Peyer's patch (tissue), 4 donors: ENCODE measurements around the gene CPED1.

Source experiments
- POLR2A ChIP-seq, 2 donors: fragments of 450-650 bp; IDR thresholded peaks; one replicate each; pipeline ENCODE4 v1.5.1; 2017; ENCODE audit warnings: antibody characterized with exemption in 2 of 2, mild to moderate bottlenecking in 2 of 2, moderate library complexity in 2 of 2
- TF ChIP-seq, protein P1 (sequence below), 6 experiments: fragments of 450-650 bp in 4 of 6; fragments of 200-600 bp in 2 of 6; sonication (generic) in 1 of 6; IDR thresholded peaks; one replicate each; pipeline ENCODE4 v1.5.1; 2017 to 2019; ENCODE audit warnings: antibody characterized with exemption in 6 of 6, mild to moderate bottlenecking in 3 of 6, moderate library complexity in 1 of 6

DNA sequence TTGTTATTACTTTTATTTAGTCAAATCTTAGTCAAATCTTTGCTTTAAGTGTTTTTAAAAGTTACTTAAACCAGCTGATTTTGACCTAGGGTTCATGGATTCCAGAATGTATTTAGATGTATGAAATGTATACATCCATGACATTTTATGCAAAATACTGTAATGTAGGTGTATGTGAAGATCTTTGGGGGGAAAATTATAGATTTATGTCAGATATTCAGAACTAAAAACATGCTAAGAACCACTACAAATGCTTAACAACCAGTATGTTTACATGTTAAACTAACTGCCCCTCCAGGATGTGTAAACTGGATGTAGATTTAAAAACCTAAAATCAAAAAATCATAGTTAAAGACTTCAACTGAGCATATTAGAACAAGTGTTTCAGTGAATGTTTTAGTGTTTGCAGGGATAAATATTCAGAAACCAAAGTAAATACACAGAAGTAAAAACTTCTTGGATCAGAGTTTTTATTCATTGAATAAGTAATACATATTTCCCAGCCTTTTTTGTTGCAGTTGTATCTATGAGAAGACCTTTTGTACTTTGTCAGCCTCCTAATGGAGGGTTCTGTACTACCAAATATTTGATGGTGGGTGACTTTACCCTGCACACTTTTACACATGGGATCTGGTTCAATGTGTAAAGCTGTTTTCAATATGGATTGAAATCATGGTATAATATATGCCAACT is 3.9 kb downstream of the CPED1 start:
- TF ChIP-seq, protein P1, sequence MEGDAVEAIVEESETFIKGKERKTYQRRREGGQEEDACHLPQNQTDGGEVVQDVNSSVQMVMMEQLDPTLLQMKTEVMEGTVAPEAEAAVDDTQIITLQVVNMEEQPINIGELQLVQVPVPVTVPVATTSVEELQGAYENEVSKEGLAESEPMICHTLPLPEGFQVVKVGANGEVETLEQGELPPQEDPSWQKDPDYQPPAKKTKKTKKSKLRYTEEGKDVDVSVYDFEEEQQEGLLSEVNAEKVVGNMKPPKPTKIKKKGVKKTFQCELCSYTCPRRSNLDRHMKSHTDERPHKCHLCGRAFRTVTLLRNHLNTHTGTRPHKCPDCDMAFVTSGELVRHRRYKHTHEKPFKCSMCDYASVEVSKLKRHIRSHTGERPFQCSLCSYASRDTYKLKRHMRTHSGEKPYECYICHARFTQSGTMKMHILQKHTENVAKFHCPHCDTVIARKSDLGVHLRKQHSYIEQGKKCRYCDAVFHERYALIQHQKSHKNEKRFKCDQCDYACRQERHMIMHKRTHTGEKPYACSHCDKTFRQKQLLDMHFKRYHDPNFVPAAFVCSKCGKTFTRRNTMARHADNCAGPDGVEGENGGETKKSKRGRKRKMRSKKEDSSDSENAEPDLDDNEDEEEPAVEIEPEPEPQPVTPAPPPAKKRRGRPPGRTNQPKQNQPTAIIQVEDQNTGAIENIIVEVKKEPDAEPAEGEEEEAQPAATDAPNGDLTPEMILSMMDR (IDR thresholded peaks at IDR 0.05), result no peak
- no peak for TF ChIP-seq POLR2A (IDR thresholded peaks at IDR 0.05)
